GM21825 (cell line): ENCODE measurements around the gene TOMM40.
"Not testable (repeated sequence)": the region's sequence is repeated elsewhere in the genome, so short reads cannot be mapped to it uniquely, and the experiment has no call there.

Experiments used
- ATAC-seq: cut with Tn5 transposase; IDR thresholded peaks from one replicate; pipeline ENCODE4 v1.9.1; 2021; ENCODE audit warnings: mild to moderate bottlenecking, moderate library complexity; ENCODE audit not compliant: unreplicated experiment

The TOMM40 gene

DNA sequence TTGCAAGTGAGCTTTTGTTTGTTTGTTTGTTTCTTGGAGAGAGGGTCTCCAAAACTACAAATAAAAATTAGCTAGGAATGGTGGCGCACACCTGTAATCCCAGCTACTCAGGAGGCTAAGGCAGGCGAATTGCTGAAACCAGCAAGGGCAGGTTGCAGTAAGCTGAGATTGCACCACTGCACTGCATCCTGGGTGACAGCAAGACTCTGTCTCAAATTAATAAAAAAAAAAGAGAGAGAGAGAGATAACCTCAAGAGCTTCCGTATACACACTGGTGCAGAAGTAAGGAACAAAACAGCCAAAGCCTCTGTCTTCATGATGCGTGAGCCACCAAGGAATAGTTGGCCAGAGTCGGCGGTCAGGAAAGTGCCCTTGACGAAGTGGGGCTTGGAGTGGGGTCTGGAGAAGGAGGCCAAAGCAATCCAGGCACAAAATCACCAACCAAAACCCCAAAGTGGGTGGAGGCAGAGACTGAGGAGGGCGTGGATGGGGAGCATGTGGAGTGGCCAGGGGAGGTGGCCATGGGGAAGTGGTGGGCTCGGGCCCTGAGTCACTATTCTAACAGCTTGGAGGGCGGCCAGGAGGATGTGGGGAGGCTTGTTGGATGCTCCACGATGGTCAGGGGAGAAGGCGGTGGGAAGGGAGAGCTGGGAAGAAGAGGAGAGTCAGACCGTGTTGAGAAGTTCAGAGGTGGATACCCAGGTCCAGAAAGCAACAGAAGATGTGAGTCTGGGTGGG, 21.2 kb upstream of the TOMM40 start:
- ATAC-seq: no peak

- no peak for ATAC-seq
These were observed 19.2 kb upstream of the TOMM40 start for GRCh38 chr19:44871809-44872208.

- ATAC-seq: no peak
These were observed 18.4 kb upstream of the TOMM40 start for GRCh38 chr19:44872661-44873060.

GRCh38 chr19:44874317-44874716, 16.7 kb upstream of the TOMM40 start:
- no peak for ATAC-seq

GRCh38 chr19:44875666-44876451, 15.2 kb upstream of the TOMM40 start:
- ATAC-seq: no peak

GRCh38 chr19:44876930-44877535, 14.0 kb upstream of the TOMM40 start:
- ATAC-seq: no peak

- ATAC-seq: no peak
These were observed 12.8 kb upstream of the TOMM40 start for GRCh38 chr19:44878120-44878865.

DNA sequence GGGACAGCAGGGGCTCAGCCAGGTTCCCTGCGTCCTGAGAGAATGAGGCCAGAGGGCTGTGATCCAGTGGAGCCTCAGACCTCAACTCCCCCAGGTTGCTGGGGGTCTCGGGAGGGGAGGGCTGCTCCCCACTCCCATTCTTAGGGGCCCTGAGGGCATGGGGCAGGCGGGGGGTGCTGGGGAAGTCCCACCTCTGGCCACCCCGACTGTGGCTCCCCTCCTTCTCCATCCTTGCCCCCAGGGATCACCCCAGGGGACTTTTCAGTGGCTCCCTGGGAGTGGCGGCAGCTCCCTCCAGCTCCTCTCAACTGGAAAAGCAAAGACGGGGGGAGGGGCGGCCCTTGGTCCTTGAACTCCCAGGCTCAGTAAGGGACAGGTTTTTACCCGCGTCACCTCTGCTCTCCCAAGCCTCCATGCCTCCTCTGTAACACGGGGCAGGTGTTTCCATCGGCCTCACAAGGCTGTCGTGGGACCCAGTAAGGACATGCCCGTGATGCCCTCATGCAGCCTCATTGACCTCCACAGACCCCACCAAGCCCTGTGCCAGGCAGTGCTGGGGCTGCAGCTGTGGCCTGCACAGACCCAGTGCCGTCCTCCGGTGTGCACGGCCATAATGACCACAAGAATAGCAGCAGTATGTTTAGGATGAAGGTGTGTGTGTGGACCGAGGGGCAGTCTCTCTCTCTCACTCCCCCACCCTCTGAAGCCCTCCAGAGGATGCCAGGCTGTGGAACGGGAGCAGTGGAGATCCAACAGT, 11.6 kb upstream of the TOMM40 start:
- ATAC-seq: no peak

DNA sequence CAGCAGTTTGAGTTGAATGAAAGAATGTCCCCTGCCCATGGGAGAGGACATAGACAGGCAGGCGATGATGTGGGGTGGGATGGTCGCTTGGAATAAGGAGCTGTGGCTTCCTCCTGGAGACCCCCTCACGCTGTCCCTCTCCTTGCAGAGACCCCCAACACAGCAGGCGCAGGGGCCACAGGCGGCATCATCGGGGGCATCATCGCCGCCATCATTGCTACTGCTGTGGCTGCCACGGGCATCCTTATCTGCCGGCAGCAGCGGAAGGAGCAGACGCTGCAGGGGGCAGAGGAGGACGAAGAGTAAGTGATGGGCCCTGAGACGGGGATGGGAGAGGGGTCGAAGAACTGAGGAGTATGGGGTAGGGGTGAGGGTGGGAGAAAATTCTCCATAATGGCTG, 9.0 kb upstream of the TOMM40 start:
- ATAC-seq: no peak

DNA sequence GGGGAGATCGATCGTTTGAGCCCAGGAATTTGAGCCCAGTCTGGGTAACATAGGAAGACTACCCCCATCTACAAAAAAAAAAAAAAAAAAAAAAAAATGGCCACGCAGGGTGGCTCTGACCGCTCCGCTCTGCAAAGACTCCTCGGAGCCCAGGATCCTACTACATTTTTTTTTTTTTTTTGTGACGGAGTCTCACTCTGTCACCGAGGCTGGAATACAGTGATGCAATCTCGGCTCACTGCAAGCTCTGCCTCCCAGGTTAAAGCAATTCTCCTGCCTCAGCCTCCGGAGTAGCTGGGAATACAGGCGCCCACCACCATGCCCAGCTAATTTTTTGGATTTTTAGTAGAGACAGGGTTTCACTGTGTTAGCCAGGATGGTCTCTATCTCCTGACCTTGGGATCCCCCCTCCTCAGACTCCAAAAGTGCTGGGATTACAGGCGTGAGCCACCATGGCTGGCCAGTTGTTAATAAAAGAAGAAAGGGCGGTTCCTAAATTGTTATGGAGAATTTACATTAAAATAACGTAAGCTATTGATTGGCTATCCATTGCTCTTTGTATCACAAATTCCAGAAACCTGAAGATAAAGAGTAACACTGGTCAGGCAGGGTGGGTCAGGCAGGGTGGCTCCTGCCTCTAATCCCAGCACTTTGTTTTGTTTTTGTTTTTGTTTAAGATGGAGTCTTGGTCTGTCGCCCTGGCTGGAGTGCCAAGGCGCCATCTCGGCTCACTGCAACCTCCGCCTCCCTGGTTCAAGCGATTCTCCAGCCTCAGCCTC, 8.2 kb upstream of the TOMM40 start:
- ATAC-seq: not testable (repeated sequence)

DNA sequence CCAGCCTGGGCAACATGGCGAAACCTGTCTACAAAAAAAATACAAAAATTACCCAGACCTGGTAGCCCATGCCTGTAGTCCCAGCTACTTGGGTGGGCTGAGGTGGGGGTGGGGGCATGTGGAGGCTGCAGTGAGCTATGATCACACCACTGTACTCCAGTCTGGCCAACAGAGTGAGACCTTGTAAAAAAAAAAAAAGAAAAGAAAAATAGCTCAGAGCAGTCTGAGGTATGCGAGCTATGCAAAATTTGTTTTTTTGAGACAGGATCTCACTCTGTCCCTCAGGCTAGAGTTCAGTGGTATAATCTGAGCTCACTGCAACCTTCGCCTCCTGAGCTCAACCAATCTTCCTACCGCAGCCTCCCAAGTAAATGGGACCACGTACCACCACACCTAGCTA, 7.1 kb upstream of the TOMM40 start:
- ATAC-seq: no peak

DNA sequence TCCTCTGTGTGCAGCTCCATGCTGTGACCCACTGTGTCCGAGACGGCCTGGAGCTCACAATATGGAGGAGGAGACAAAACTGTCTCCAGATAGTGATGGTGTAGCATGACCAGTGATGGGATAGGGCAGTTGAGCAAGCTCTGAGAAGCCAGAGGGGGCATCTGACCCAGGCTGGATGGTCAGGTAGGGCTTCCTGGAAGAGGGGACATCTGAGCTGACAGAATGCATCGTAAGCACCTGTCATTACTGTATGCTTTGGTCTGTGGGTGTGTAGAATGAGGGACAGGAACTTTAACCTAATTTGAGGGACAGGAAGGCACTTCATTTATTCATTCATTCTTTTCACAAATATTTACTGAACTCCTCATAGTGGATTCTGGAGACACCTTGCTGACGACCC, 6.5 kb upstream of the TOMM40 start:
- ATAC-seq: no peak

GRCh38 chr19:44886141-44886540, 4.9 kb upstream of the TOMM40 start:
- no peak for ATAC-seq

DNA sequence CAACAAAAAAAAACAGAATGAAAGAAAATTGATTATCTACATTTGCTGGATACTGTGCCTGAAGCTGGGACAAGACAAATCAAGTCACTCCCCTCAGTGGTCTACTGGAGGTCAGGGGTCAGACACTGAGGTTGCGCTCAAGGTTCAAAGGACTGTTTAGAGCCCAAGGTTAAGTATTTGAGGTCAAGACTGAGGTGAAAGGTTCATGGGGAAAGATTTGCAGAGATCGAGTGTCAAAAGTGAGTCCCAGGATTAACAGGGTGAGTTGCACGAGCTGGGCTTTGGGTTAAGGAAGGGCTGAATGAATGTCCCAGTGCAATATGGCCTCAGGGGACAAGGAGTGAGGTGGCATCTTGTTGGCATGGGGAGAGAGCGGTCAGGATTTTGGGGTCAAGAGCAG, 3.4 kb upstream of the TOMM40 start:
- no peak for ATAC-seq

DNA sequence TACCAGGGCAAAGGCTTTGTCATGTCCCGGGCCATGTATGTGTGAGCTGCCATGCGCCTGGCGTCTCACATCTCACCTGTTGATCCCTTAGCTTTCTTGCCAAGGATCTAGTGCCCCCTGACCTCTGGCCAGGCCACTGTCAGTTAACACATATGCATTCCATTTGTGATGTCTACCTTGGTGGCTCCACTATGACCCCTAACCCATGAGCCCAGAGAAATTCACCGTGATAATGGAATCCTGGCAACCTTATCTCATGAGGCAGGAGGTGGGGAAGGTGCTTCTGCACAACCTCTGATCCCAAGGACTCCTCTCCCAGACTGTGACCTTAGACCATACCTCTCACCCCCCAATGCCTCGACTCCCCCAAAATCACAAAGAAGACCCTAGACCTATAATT, 2.7 kb upstream of the TOMM40 start:
- not testable (repeated sequence) for ATAC-seq

DNA sequence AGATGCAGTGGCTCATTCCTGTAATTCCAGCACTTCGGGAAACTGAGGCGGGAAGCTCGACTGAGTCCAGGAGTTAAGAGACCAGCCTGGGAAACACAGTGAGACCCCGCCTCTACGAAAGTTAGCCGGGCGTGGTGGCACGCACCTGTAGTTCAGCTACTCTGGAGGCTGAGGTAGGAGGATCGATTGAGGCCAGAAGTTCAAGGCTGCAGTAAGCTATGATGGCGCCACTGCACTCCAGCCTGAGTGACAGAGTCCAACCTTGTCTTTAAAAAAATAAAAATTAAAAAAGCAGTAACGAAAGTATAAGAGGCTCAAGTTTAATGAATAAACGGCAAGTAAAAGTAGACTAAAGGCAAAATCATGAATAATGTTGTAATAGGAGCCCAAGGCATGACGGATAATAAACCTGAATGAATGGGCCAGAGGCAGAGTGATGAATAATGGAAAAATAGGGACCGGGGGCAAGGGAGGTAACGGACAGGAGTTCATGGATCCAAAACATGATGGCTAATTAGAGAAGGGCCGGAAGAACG, 1.2 kb upstream of the TOMM40 start:
- no peak for ATAC-seq

DNA sequence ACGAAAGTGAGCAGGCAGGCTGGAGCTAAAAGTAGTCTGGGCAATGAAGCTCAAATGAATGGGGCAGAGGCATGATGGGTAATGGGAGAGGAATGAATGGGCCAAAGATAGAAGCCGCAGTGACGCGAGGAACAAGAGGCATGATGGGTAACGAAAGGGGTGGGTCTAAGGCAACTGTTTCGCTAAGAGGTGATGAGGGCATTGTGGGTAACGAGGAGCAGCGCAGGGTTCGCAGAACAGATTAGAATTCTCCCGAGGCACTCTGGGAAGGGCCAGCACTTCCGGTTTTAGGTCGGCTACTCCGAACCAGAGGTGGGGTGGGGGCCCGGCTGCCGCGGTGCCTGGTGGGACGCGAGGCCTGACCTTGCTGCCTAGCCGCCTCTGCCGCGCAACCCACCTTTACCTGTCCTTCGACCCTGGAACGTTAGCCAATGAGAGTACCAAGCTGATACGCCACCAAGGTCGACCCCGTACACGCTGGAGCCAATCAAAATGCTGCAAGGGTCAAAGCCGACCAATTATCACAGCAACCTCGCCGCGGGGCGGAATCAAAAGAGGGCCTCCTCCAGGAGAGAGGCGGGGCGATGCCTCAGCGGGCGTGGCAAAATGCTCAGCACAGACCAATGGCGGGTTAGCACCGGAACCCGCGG, 563 bp upstream of the TOMM40 start:
- ATAC-seq: peak; percentile 76

GRCh38 chr19:44892932-44893331, 1.9 kb downstream of the TOMM40 start:
- no peak for ATAC-seq
